ENCODE measurements around the gene UBAP2.
"Not testable (repeated sequence)": the region's sequence is repeated elsewhere in the genome, so short reads cannot be mapped to it uniquely, and the experiment has no call there.

- not testable (repeated sequence) for TF ChIP-seq CTCF (IDR thresholded peaks at IDR 0.05; ENCODE audit: insufficient read depth, low read length, poor library complexity, severe bottlenecking); EZH2phosphoT487 (conservative IDR thresholded peaks at IDR 0.05; ENCODE audit: low read length)
These were observed 24.2 kb downstream of the UBAP2 start for GRCh38 chr9:34024476-34024875.
